H9 (cell line): ENCODE results near the gene NKIRAS2. TPM values are rescaled to one million over a fixed set of nuclear protein-coding genes. Genes with fewer than 3 reads are reported as not detected.

ENCODE experiments used
- DNase-seq: peaks from one replicate; pipeline ENCODE4 v3.0.0-alpha.2; 2017
- H2AFZ ChIP-seq: one replicate; pipeline ENCODE4 v1.6.1; 2013; ENCODE audit warnings: mild to moderate bottlenecking, low read length, control low read depth, moderate library complexity
- H2AK5ac ChIP-seq: 2 replicates; pipeline ENCODE4 v1.6.1; 2013; ENCODE audit warnings: low read length, control low read depth, mixed read lengths; ENCODE audit not compliant: insufficient read length
- H2BK120ac ChIP-seq: one replicate; pipeline ENCODE4 v1.6.1; 2013; ENCODE audit warnings: low read depth, mild to moderate bottlenecking, low read length, control low read depth, inconsistent platforms; ENCODE audit not compliant: poor library complexity, severe bottlenecking
- H2BK12ac ChIP-seq: 2 replicates; pipeline ENCODE4 v1.6.1; 2013; ENCODE audit warnings: low read length, control low read depth, mixed read lengths, low read depth; ENCODE audit not compliant: insufficient read length
- H2BK15ac ChIP-seq: 2 replicates; pipeline ENCODE4 v1.6.1; 2013; ENCODE audit warnings: low read depth, low read length, control low read depth
- H2BK20ac ChIP-seq: one replicate; pipeline ENCODE4 v1.6.1; 2013; ENCODE audit warnings: low read depth, mild to moderate bottlenecking, low read length, control low read depth, inconsistent platforms; ENCODE audit not compliant: poor library complexity, severe bottlenecking
- H2BK5ac ChIP-seq: 2 replicates; pipeline ENCODE4 v1.6.1; 2013; ENCODE audit warnings: low read length, control low read depth, mixed read lengths; ENCODE audit not compliant: insufficient read length
- H3K14ac ChIP-seq: 2 replicates; pipeline ENCODE4 v1.6.1; 2013; ENCODE audit warnings: low read length, control low read depth; ENCODE audit not compliant: insufficient read depth
- H3K18ac ChIP-seq: 2 replicates; pipeline ENCODE4 v1.6.1; 2013; ENCODE audit warnings: low read depth, mild to moderate bottlenecking, mixed read lengths, low read length, control low read depth; ENCODE audit not compliant: insufficient read length
- H3K23ac ChIP-seq: 2 replicates; pipeline ENCODE4 v1.6.1; 2013; ENCODE audit warnings: low read length, control low read depth, mixed read lengths, low read depth; ENCODE audit not compliant: insufficient read length
- H3K23me2 ChIP-seq: 2 replicates; pipeline ENCODE4 v1.6.1; 2013; ENCODE audit warnings: low read depth, mild to moderate bottlenecking, mixed read lengths, low read length, control low read depth; ENCODE audit not compliant: insufficient read length, poor library complexity, severe bottlenecking
- H3K27ac ChIP-seq: 2 replicates; pipeline ENCODE4 v1.5.1; 2013; ENCODE audit warnings: low read length, control low read depth, mixed read lengths, low read depth; ENCODE audit not compliant: insufficient read length
- H3K27me3 ChIP-seq: 2 replicates; pipeline ENCODE4 v1.6.1; 2013; ENCODE audit warnings: low read length, control low read depth, inconsistent platforms; ENCODE audit not compliant: insufficient read depth
- H3K4ac ChIP-seq: 2 replicates; pipeline ENCODE4 v1.6.1; 2013; ENCODE audit warnings: low read depth, mild to moderate bottlenecking, control low read depth, inconsistent platforms, low read length, moderate library complexity
- H3K4me1 ChIP-seq: 2 replicates; pipeline ENCODE4 v1.6.1; 2013; ENCODE audit warnings: low read length, control low read depth, inconsistent platforms; ENCODE audit not compliant: insufficient read depth
- H3K4me2 ChIP-seq: 2 replicates; pipeline ENCODE4 v1.6.1; 2013; ENCODE audit warnings: low read length, control low read depth, mixed read lengths; ENCODE audit not compliant: insufficient read length, insufficient read depth
- H3K56ac ChIP-seq: 2 replicates; pipeline ENCODE4 v1.6.1; 2013; ENCODE audit warnings: low read depth, mild to moderate bottlenecking, mixed read lengths, low read length, control low read depth; ENCODE audit not compliant: insufficient read length
- H3K79me1 ChIP-seq: 2 replicates; pipeline ENCODE4 v1.6.1; 2013; ENCODE audit warnings: low read depth, mild to moderate bottlenecking, moderate library complexity, low read length, control low read depth, inconsistent platforms; ENCODE audit not compliant: insufficient read depth, poor library complexity, severe bottlenecking
- H3K79me2 ChIP-seq: 2 replicates; pipeline ENCODE4 v1.6.1; 2013; ENCODE audit warnings: low read length, control low read depth, inconsistent platforms; ENCODE audit not compliant: insufficient read depth
- H3K9ac ChIP-seq: 2 replicates; pipeline ENCODE4 v1.6.1; 2013; ENCODE audit warnings: low read length, control low read depth, mixed read lengths; ENCODE audit not compliant: insufficient read length; ENCODE audit errors: extremely low read depth
- H3K9me3 ChIP-seq: one replicate; pipeline ENCODE4 v1.6.1; 2013; ENCODE audit warnings: low read depth, low read length, inconsistent platforms; ENCODE audit not compliant: control insufficient read depth
- H3T11ph ChIP-seq: one replicate; pipeline ENCODE4 v1.6.1; 2013; ENCODE audit warnings: mild to moderate bottlenecking, low read length, control low read depth, inconsistent platforms
- H4K20me1 ChIP-seq: one replicate; pipeline ENCODE4 v1.6.1; 2013; ENCODE audit not compliant: control insufficient read depth, insufficient read length, insufficient read depth
- H4K5ac ChIP-seq: 2 replicates; pipeline ENCODE4 v1.6.1; 2013; ENCODE audit warnings: low read depth, mild to moderate bottlenecking, mixed read lengths, low read length, control low read depth; ENCODE audit not compliant: insufficient read length
- H4K8ac ChIP-seq: replicated peaks from 2 replicates; pipeline ENCODE4 v1.6.1; 2013; ENCODE audit warnings: low read length, control low read depth, mixed read lengths, low read depth; ENCODE audit not compliant: insufficient read length
- H4K91ac ChIP-seq: 2 replicates; pipeline ENCODE4 v1.6.1; 2013; ENCODE audit warnings: low read depth, mild to moderate bottlenecking, moderate library complexity, mixed read lengths, low read length, control low read depth; ENCODE audit not compliant: insufficient read length
- H3K27ac Mint-ChIP-seq, 3 experiments: 2 replicates in 2 of 3; 3 replicates in 1 of 3; pipeline ENCODE4 v1.8.0; 2020 to 2021; ENCODE audit warnings: mixed read lengths in 3 of 3, mild to moderate bottlenecking in 1 of 3, moderate library complexity in 1 of 3
- H3K27me3 Mint-ChIP-seq: 2 replicates; pipeline ENCODE4 v1.8.0; 2021; ENCODE audit warnings: low read depth, mild to moderate bottlenecking, moderate library complexity, mixed read lengths
- H3K36me3 Mint-ChIP-seq, 3 experiments: 2 replicates in 2 of 3; 3 replicates in 1 of 3; pipeline ENCODE4 v1.8.0; 2020 to 2021; ENCODE audit warnings: low read depth in 3 of 3, mixed read lengths in 3 of 3; ENCODE audit not compliant: insufficient read depth in 1 of 3
- H3K4me1 Mint-ChIP-seq, 2 experiments: 2 replicates each; pipeline ENCODE4 v1.8.0; 2020; ENCODE audit warnings: mixed read lengths in 2 of 2
- H3K4me3 Mint-ChIP-seq, 2 experiments: 2 replicates in 1 of 2; 3 replicates in 1 of 2; pipeline ENCODE4 v1.8.0; 2020 to 2021; ENCODE audit warnings: mild to moderate bottlenecking in 2 of 2, mixed read lengths in 2 of 2, moderate library complexity in 1 of 2
- H3K9me3 Mint-ChIP-seq, 2 experiments: 2 replicates in 1 of 2; 3 replicates in 1 of 2; pipeline ENCODE4 v1.8.0; 2020; ENCODE audit warnings: mild to moderate bottlenecking in 2 of 2, mixed read lengths in 2 of 2, moderate library complexity in 1 of 2
- WGBS: extraction: QIAGEN DNeasy Blood & Tissue Kit; methylation state at CpG from one replicate; pipeline ENCODE4 v1.1.7; 2013; ENCODE audit warnings: missing lambda C conversion rate, low lambda C conversion rate, mixed read lengths; ENCODE audit not compliant: insufficient read length; ENCODE audit errors: extremely low coverage; 5-methylcytosine and 5-hydroxymethylcytosine counted together
- total RNA-seq: library from RNA; stranded (reverse); gene quantifications from 2 replicates; pipeline ENCODE4 v1.2.1, GENCODE V29; 2021
- TF ChIP-seq, protein P1 (sequence below): fragments of 200-600 bp; sonication (generic); conservative IDR thresholded peaks from 3 replicates; pipeline ENCODE4 v1.8.0; 2021; ENCODE audit warnings: antibody characterized with exemption, mild to moderate bottlenecking

NKIRAS2 gene
- total RNA-seq, 1 experiment from 2014 or later, result 37.1 TPM

DNA sequence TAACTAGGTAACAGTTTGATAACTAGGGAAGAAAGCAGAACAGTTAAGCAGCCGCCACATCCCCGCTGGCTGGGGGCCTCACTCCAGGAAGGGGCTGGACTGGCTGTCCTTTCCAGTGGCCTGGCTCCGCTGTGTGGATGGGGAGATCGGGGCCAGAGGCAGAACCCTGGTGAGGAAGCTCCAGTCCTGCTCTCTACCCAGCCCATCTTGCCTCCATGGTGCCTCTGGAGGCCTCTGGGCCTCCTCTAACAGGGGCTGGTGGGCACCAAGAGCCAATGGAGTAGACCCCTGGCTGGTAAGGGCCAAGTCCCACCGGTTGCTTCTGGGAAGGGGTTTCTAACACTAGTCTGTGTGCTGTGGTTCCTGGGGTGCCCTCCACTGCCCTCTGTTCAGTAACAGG lies 45.2 kb upstream of the NKIRAS2 start:
- Histone ChIP-seq H3K27me3 (no peaks in the 10 kb centered on the region), H3K9ac (no peak overlapping the region), H3K23me2 (no peaks in the 10 kb centered on the region), H3K23ac (no peak overlapping the region), H3K27ac (no peak overlapping the region), H3K79me2 (no peaks in the 10 kb centered on the region), H3K9me3 (no peaks in the 10 kb centered on the region), H4K5ac (no peak overlapping the region), H2BK20ac (no peak overlapping the region), H3T11ph (no peak overlapping the region), H3K14ac (no peak overlapping the region), H3K56ac (no peak overlapping the region), H2AK5ac (no peak overlapping the region), H3K79me1 (no peaks in the 10 kb centered on the region), H3K18ac (no peak overlapping the region), H2AFZ (no peak overlapping the region), H2BK5ac (no peak overlapping the region), H2BK120ac (no peak overlapping the region), H3K4me1 (no peaks in the 10 kb centered on the region), H2BK12ac (no peak overlapping the region), H4K20me1 (no peaks in the 10 kb centered on the region), H3K4ac (no peak overlapping the region), H2BK15ac (no peak overlapping the region), H4K8ac (no peak overlapping the region), H4K91ac (no peak overlapping the region), H3K4me2 (no peak overlapping the region)
- Mint-ChIP-seq H3K4me1 (no peaks in the 10 kb centered on the region), H3K9me3 (no peaks in the 10 kb centered on the region), H3K27me3 (no peaks in the 10 kb centered on the region), H3K36me3 (peaks cover 32 to 82% (median 82%) of the 10 kb centered on the region in 3 experiments), H3K4me3 (no peak overlapping the region), H3K27ac (no peak overlapping the region)
- WGBS, result no CpG with 5 or more reads among the region's 5 CpGs
- TF ChIP-seq, protein P1, sequence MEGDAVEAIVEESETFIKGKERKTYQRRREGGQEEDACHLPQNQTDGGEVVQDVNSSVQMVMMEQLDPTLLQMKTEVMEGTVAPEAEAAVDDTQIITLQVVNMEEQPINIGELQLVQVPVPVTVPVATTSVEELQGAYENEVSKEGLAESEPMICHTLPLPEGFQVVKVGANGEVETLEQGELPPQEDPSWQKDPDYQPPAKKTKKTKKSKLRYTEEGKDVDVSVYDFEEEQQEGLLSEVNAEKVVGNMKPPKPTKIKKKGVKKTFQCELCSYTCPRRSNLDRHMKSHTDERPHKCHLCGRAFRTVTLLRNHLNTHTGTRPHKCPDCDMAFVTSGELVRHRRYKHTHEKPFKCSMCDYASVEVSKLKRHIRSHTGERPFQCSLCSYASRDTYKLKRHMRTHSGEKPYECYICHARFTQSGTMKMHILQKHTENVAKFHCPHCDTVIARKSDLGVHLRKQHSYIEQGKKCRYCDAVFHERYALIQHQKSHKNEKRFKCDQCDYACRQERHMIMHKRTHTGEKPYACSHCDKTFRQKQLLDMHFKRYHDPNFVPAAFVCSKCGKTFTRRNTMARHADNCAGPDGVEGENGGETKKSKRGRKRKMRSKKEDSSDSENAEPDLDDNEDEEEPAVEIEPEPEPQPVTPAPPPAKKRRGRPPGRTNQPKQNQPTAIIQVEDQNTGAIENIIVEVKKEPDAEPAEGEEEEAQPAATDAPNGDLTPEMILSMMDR, result no peak
- no peak for DNase-seq
